WTC11 (cell line): ENCODE results near the gene CBX7. TPM values are rescaled to one million over a fixed set of nuclear protein-coding genes. Genes with fewer than 3 reads are reported as not detected.

Experiments used
- ATF1 ChIP-seq: sonication (generic); formaldehyde crosslinking; IDR thresholded peaks from 2 replicates; pipeline ENCODE4 v1.8.1; 2023; ENCODE audit warnings: mild to moderate bottlenecking, moderate library complexity, missing genetic modification reagents
- CREM ChIP-seq: sonication (generic); formaldehyde crosslinking; IDR thresholded peaks from 2 replicates; pipeline ENCODE4 v1.8.1; 2022; ENCODE audit warnings: mild to moderate bottlenecking, missing genetic modification reagents, moderate library complexity
- ESRRA ChIP-seq: sonication (generic); formaldehyde crosslinking; IDR thresholded peaks from 2 replicates; pipeline ENCODE4 v1.8.1; 2022; ENCODE audit warnings: mild to moderate bottlenecking, missing genetic modification reagents, borderline replicate concordance
- GABPB1 ChIP-seq: sonication (generic); formaldehyde crosslinking; IDR thresholded peaks from 2 replicates; pipeline ENCODE4 v1.8.1; 2023; ENCODE audit warnings: mild to moderate bottlenecking, missing genetic modification reagents
- JUN ChIP-seq: sonication (generic); formaldehyde crosslinking; IDR thresholded peaks from 2 replicates; pipeline ENCODE4 v1.8.0; 2023; ENCODE audit warnings: mild to moderate bottlenecking, missing genetic modification reagents
- MXD4 ChIP-seq: fragments of 250-450 bp; sonication (Bioruptor Pico); IDR thresholded peaks from 2 replicates; pipeline ENCODE4 v1.8.0; 2021; ENCODE audit warnings: mild to moderate bottlenecking, moderate library complexity, borderline replicate concordance
- NFE2L1 ChIP-seq: sonication (generic); formaldehyde crosslinking; IDR thresholded peaks from 2 replicates; pipeline ENCODE4 v1.8.1; 2023; ENCODE audit warnings: missing genetic modification reagents
- OVOL2 ChIP-seq: fragments of 250-450 bp; sonication (Bioruptor Pico); IDR thresholded peaks from 2 replicates; pipeline ENCODE4 v1.9.0; 2021; ENCODE audit warnings: mild to moderate bottlenecking, borderline replicate concordance
- PRRX2 ChIP-seq: fragments of 250-450 bp; sonication (Bioruptor Pico); IDR thresholded peaks from 2 replicates; pipeline ENCODE4 v1.8.0; 2021; ENCODE audit warnings: mild to moderate bottlenecking
- SMAD4 ChIP-seq: sonication (generic); formaldehyde crosslinking; IDR thresholded peaks from 2 replicates; pipeline ENCODE4 v1.8.0; 2022; ENCODE audit warnings: mild to moderate bottlenecking, missing genetic modification reagents
- SP1 ChIP-seq: sonication (generic); formaldehyde crosslinking; conservative IDR thresholded peaks from 2 replicates; pipeline ENCODE4 v1.8.1; 2022; ENCODE audit warnings: missing genetic modification reagents
- TEAD1 ChIP-seq: sonication (generic); formaldehyde crosslinking; IDR thresholded peaks from 2 replicates; pipeline ENCODE4 v1.8.0; 2022; ENCODE audit warnings: mild to moderate bottlenecking, missing genetic modification reagents
- ZNF138 ChIP-seq: sonication (generic); formaldehyde crosslinking; conservative IDR thresholded peaks from 2 replicates; pipeline ENCODE4 v1.8.1; 2022; ENCODE audit warnings: mild to moderate bottlenecking, moderate library complexity, missing genetic modification reagents
- ZNF219 ChIP-seq: sonication (generic); formaldehyde crosslinking; IDR thresholded peaks from 2 replicates; pipeline ENCODE4 v1.8.0; 2023; ENCODE audit warnings: missing genetic modification reagents, mild to moderate bottlenecking, borderline replicate concordance
- ZNF317 ChIP-seq: sonication (generic); formaldehyde crosslinking; IDR thresholded peaks from 2 replicates; pipeline ENCODE4 v1.8.1; 2023; ENCODE audit warnings: low read depth, mild to moderate bottlenecking, moderate library complexity, missing genetic modification reagents, borderline replicate concordance
- ZNF671 ChIP-seq: fragments of 250-450 bp; sonication (Bioruptor Pico); IDR thresholded peaks from 2 replicates; pipeline ENCODE4 v1.8.0; 2021; ENCODE audit warnings: mild to moderate bottlenecking
- total RNA-seq: library from RNA; stranded (reverse); gene quantifications from 3 replicates; pipeline ENCODE4 v1.2.3, GENCODE V29; 2021
- TF ChIP-seq, protein P1 (sequence below): sonication (generic); formaldehyde crosslinking; IDR thresholded peaks from 2 replicates; pipeline ENCODE4 v1.8.0; 2023; ENCODE audit warnings: missing genetic modification reagents, mild to moderate bottlenecking, borderline replicate concordance
- TF ChIP-seq, protein P2 (sequence below): sonication (generic); formaldehyde crosslinking; IDR thresholded peaks from 2 replicates; pipeline ENCODE4 v1.8.0; 2022; ENCODE audit warnings: mild to moderate bottlenecking, missing genetic modification reagents
- TF ChIP-seq, protein P3 (sequence below): sonication (generic); formaldehyde crosslinking; IDR thresholded peaks from 2 replicates; pipeline ENCODE4 v1.8.1; 2022; ENCODE audit warnings: missing genetic modification reagents, borderline replicate concordance
- TF ChIP-seq, protein P4 (sequence below): fragments of 250-450 bp; sonication (Bioruptor Pico); IDR thresholded peaks from 2 replicates; pipeline ENCODE4 v2.1.2; 2022; ENCODE audit warnings: mild to moderate bottlenecking, moderate library complexity
- TF ChIP-seq, protein P5 (sequence below): sonication (generic); formaldehyde crosslinking; IDR thresholded peaks from 2 replicates; pipeline ENCODE4 v1.8.1; 2023; ENCODE audit warnings: mild to moderate bottlenecking, missing genetic modification reagents
- TF ChIP-seq, protein P6 (sequence below): sonication (generic); formaldehyde crosslinking; IDR thresholded peaks from 2 replicates; pipeline ENCODE4 v1.8.1; 2022; ENCODE audit warnings: mild to moderate bottlenecking, moderate library complexity, missing genetic modification reagents
- TF ChIP-seq, protein P7 (sequence below): fragments of 250-450 bp; sonication (Bioruptor Pico); IDR thresholded peaks from 2 replicates; pipeline ENCODE4 v1.9.0; 2021; ENCODE audit warnings: mild to moderate bottlenecking
- TF ChIP-seq, protein P8 (sequence below): sonication (generic); formaldehyde crosslinking; IDR thresholded peaks from 2 replicates; pipeline ENCODE4 v1.8.0; 2022; ENCODE audit warnings: mild to moderate bottlenecking, missing genetic modification reagents

The CBX7 gene
- total RNA-seq, 1 experiment from 2014 or later: 10.6 TPM

DNA sequence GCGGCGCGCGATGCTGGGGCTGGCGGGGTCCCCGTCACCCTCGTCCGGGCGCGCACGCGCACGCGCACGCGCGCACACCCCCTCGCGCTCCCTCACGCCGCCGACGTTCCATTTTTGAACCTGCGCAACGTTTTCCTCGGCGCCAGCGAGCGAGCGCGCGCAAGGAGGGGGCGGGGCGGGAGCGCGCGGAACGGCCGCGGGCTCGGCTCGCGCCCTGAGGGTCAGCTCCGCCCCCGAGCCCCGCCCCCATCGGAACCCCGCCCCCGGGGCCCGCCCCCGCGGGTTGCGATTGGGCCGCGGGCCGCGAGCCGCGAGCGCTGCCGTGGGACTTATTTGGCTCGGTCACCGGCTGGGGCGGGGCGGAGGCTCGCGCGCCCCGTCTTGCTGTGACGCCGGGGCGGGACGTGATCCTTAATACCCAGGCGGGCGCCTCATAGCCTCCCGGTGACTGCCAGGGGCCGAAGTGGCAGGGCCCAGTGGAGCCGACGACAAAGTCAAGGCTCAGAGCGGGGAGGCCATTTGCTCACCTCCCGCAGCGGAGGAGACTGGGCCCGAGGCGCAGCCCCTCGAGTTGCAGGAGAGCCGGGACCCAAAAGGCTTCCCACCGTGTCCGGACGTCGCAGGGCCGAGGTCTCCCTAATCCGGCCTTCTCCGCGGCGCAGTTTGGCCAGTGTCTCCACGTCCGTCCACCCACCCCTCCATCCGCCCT lies at the start of gene CBX7 (continued):
- TF ChIP-seq, protein P1, sequence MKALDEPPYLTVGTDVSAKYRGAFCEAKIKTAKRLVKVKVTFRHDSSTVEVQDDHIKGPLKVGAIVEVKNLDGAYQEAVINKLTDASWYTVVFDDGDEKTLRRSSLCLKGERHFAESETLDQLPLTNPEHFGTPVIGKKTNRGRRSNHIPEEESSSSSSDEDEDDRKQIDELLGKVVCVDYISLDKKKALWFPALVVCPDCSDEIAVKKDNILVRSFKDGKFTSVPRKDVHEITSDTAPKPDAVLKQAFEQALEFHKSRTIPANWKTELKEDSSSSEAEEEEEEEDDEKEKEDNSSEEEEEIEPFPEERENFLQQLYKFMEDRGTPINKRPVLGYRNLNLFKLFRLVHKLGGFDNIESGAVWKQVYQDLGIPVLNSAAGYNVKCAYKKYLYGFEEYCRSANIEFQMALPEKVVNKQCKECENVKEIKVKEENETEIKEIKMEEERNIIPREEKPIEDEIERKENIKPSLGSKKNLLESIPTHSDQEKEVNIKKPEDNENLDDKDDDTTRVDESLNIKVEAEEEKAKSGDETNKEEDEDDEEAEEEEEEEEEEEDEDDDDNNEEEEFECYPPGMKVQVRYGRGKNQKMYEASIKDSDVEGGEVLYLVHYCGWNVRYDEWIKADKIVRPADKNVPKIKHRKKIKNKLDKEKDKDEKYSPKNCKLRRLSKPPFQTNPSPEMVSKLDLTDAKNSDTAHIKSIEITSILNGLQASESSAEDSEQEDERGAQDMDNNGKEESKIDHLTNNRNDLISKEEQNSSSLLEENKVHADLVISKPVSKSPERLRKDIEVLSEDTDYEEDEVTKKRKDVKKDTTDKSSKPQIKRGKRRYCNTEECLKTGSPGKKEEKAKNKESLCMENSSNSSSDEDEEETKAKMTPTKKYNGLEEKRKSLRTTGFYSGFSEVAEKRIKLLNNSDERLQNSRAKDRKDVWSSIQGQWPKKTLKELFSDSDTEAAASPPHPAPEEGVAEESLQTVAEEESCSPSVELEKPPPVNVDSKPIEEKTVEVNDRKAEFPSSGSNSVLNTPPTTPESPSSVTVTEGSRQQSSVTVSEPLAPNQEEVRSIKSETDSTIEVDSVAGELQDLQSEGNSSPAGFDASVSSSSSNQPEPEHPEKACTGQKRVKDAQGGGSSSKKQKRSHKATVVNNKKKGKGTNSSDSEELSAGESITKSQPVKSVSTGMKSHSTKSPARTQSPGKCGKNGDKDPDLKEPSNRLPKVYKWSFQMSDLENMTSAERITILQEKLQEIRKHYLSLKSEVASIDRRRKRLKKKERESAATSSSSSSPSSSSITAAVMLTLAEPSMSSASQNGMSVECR: 0 out of 2 replicates have a peak, but pooled peaks have one; percentile 22
- no peak for TF ChIP-seq ZNF317 (CRISPR knock-in tag)
- no peak for TF ChIP-seq SMAD4
- TF ChIP-seq ZNF138 (CRISPR knock-in tag): no peak
- TF ChIP-seq PRRX2: no peak
- TF ChIP-seq TEAD1 (CRISPR knock-in tag): 0 out of 2 replicates have a peak, but pooled peaks have one; percentile 14
- TF ChIP-seq, protein P2, sequence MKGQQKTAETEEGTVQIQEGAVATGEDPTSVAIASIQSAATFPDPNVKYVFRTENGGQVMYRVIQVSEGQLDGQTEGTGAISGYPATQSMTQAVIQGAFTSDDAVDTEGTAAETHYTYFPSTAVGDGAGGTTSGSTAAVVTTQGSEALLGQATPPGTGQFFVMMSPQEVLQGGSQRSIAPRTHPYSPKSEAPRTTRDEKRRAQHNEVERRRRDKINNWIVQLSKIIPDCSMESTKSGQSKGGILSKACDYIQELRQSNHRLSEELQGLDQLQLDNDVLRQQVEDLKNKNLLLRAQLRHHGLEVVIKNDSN (CRISPR knock-in tag): no peak
- TF ChIP-seq, protein P3, sequence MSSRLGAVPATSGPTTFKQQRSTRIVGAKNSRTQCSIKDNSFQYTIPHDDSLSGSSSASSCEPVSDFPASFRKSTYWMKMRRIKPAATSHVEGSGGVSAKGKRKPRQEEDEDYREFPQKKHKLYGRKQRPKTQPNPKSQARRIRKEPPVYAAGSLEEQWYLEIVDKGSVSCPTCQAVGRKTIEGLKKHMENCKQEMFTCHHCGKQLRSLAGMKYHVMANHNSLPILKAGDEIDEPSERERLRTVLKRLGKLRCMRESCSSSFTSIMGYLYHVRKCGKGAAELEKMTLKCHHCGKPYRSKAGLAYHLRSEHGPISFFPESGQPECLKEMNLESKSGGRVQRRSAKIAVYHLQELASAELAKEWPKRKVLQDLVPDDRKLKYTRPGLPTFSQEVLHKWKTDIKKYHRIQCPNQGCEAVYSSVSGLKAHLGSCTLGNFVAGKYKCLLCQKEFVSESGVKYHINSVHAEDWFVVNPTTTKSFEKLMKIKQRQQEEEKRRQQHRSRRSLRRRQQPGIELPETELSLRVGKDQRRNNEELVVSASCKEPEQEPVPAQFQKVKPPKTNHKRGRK (CRISPR knock-in tag): no peak
- TF ChIP-seq ATF1 (CRISPR knock-in tag): no peak
- TF ChIP-seq ESRRA (CRISPR knock-in tag): peak; percentile 19; the same call in 1 of the 2 replicates
- TF ChIP-seq MXD4 (CRISPR knock-in tag): no peak
- TF ChIP-seq OVOL2 (CRISPR knock-in tag): no peak
- TF ChIP-seq, protein P4, sequence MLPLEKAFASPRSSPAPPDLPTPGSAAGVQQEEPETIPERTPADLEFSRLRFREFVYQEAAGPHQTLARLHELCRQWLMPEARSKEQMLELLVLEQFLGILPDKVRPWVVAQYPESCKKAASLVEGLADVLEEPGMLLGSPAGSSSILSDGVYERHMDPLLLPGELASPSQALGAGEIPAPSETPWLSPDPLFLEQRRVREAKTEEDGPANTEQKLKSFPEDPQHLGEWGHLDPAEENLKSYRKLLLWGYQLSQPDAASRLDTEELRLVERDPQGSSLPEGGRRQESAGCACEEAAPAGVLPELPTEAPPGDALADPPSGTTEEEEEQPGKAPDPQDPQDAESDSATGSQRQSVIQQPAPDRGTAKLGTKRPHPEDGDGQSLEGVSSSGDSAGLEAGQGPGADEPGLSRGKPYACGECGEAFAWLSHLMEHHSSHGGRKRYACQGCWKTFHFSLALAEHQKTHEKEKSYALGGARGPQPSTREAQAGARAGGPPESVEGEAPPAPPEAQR (CRISPR knock-in tag): no peak
- no peak for TF ChIP-seq GABPB1
- TF ChIP-seq JUN: no peak
- TF ChIP-seq ZNF219 (CRISPR knock-in tag): no peak
- TF ChIP-seq, protein P5, sequence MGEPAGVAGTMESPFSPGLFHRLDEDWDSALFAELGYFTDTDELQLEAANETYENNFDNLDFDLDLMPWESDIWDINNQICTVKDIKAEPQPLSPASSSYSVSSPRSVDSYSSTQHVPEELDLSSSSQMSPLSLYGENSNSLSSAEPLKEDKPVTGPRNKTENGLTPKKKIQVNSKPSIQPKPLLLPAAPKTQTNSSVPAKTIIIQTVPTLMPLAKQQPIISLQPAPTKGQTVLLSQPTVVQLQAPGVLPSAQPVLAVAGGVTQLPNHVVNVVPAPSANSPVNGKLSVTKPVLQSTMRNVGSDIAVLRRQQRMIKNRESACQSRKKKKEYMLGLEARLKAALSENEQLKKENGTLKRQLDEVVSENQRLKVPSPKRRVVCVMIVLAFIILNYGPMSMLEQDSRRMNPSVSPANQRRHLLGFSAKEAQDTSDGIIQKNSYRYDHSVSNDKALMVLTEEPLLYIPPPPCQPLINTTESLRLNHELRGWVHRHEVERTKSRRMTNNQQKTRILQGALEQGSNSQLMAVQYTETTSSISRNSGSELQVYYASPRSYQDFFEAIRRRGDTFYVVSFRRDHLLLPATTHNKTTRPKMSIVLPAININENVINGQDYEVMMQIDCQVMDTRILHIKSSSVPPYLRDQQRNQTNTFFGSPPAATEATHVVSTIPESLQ (CRISPR knock-in tag): no peak
- no peak for TF ChIP-seq NFE2L1 (CRISPR knock-in tag)
- TF ChIP-seq, protein P6, sequence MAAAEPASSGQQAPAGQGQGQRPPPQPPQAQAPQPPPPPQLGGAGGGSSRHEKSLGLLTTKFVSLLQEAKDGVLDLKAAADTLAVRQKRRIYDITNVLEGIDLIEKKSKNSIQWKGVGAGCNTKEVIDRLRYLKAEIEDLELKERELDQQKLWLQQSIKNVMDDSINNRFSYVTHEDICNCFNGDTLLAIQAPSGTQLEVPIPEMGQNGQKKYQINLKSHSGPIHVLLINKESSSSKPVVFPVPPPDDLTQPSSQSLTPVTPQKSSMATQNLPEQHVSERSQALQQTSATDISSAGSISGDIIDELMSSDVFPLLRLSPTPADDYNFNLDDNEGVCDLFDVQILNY (CRISPR knock-in tag): peak; percentile 41; the same call in 1 of the 2 replicates
- TF ChIP-seq CREM: no peak; the same call in 1 of the 2 replicates
- TF ChIP-seq, protein P7, sequence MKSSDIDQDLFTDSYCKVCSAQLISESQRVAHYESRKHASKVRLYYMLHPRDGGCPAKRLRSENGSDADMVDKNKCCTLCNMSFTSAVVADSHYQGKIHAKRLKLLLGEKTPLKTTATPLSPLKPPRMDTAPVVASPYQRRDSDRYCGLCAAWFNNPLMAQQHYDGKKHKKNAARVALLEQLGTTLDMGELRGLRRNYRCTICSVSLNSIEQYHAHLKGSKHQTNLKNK: no peak
- TF ChIP-seq, protein P8, sequence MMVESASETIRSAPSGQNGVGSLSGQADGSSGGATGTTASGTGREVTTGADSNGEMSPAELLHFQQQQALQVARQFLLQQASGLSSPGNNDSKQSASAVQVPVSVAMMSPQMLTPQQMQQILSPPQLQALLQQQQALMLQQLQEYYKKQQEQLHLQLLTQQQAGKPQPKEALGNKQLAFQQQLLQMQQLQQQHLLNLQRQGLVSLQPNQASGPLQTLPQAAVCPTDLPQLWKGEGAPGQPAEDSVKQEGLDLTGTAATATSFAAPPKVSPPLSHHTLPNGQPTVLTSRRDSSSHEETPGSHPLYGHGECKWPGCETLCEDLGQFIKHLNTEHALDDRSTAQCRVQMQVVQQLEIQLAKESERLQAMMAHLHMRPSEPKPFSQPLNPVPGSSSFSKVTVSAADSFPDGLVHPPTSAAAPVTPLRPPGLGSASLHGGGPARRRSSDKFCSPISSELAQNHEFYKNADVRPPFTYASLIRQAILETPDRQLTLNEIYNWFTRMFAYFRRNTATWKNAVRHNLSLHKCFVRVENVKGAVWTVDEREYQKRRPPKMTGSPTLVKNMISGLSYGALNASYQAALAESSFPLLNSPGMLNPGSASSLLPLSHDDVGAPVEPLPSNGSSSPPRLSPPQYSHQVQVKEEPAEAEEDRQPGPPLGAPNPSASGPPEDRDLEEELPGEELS (CRISPR knock-in tag): no peak; the same call in 1 of the 2 replicates
- no peak; the same call in 1 of the 2 replicates for TF ChIP-seq ZNF671 (CRISPR knock-in tag)
- peak; percentile 48 for TF ChIP-seq SP1 (CRISPR knock-in tag)
